ENCODE results near the gene MDM4.

GRCh38 chr1:204545202-204545601 lies 29.0 kb downstream of the MDM4 start:
- TF ChIP-seq, protein P1, sequence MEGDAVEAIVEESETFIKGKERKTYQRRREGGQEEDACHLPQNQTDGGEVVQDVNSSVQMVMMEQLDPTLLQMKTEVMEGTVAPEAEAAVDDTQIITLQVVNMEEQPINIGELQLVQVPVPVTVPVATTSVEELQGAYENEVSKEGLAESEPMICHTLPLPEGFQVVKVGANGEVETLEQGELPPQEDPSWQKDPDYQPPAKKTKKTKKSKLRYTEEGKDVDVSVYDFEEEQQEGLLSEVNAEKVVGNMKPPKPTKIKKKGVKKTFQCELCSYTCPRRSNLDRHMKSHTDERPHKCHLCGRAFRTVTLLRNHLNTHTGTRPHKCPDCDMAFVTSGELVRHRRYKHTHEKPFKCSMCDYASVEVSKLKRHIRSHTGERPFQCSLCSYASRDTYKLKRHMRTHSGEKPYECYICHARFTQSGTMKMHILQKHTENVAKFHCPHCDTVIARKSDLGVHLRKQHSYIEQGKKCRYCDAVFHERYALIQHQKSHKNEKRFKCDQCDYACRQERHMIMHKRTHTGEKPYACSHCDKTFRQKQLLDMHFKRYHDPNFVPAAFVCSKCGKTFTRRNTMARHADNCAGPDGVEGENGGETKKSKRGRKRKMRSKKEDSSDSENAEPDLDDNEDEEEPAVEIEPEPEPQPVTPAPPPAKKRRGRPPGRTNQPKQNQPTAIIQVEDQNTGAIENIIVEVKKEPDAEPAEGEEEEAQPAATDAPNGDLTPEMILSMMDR (IDR thresholded peaks at IDR 0.05; ENCODE audit: insufficient read depth, low read depth, low read length): no peak
- TF ChIP-seq EZH2 (IDR thresholded peaks at IDR 0.05; ENCODE audit: insufficient read depth, low read length): no peak
